GM12801 (cell line): ENCODE results near the gene CEP41.

Experiments used
- TF ChIP-seq, protein P1 (sequence below): IDR thresholded peaks from one replicate; pipeline ENCODE4 v1.5.1; 2011; ENCODE audit warnings: control low read depth; ENCODE audit not compliant: insufficient read length; ENCODE audit errors: extremely low read depth

CEP41 gene

DNA sequence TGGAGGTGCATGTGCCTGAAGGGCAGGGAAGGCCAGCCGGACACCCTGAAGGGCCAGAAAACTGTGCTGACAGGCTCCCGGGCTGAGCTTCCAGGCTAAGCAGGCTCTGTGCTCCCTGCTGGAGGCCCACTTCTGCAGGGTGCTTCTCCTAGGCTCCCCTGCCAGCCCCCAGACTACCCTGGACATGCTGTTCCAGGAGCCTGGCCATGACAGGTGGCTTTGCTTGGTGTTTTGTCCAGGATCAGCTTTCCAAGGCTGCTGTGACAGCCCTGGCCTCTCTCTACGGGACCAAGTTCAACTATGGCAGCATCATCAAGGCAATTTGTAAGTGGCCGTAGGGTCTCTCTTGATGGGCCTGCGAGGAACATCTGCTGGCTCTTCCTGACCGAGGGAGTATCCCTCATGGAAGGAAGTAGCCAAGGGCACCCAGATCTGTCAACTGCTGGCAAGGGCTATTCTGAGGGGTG, 55.2 kb downstream of the CEP41 start:
- TF ChIP-seq, protein P1, sequence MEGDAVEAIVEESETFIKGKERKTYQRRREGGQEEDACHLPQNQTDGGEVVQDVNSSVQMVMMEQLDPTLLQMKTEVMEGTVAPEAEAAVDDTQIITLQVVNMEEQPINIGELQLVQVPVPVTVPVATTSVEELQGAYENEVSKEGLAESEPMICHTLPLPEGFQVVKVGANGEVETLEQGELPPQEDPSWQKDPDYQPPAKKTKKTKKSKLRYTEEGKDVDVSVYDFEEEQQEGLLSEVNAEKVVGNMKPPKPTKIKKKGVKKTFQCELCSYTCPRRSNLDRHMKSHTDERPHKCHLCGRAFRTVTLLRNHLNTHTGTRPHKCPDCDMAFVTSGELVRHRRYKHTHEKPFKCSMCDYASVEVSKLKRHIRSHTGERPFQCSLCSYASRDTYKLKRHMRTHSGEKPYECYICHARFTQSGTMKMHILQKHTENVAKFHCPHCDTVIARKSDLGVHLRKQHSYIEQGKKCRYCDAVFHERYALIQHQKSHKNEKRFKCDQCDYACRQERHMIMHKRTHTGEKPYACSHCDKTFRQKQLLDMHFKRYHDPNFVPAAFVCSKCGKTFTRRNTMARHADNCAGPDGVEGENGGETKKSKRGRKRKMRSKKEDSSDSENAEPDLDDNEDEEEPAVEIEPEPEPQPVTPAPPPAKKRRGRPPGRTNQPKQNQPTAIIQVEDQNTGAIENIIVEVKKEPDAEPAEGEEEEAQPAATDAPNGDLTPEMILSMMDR, result no peak

- TF ChIP-seq, protein P1, result no peak
These were observed 55.8 kb downstream of the CEP41 start for GRCh38 chr7:130384841-130385599.

GRCh38 chr7:130384371-130384801, 56.4 kb downstream of the CEP41 start:
- TF ChIP-seq, protein P1, result no peak

DNA sequence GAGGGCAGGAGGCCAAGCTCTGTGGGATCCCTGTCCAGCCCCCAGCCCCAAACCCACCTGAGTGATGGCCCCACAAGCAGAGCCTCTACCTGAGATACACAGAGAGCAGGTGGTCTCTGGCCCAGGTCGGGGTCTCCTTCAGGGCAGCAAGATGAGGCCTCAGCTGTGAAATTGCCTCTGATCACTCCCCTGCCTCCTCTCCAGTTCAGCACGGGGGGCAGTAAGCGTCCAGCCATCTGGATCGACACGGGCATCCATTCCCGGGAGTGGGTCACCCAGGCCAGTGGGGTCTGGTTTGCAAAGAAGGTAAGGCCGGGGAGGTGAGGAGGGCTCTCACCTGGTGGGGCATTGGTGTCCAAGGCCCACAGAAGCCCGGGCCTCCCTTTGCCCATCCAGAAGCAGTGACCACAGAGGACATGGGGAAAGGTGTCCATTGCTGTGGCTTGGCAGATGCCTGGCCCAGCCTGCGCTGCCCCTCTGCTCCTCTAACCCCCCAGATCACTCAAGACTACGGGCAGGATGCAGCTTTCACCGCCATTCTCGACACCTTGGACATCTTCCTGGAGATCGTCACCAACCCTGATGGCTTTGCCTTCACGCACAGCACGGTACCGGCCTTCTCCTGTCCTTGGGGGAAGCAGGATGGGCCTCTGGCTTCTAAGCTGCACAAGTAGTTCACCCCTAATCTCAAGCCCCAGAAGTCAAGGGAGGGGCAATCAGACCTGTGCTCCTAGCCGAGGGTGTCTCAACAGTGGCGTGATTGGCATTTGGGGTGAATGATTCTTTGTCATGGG, 57.4 kb downstream of the CEP41 start:
- TF ChIP-seq, protein P1, result no peak

DNA sequence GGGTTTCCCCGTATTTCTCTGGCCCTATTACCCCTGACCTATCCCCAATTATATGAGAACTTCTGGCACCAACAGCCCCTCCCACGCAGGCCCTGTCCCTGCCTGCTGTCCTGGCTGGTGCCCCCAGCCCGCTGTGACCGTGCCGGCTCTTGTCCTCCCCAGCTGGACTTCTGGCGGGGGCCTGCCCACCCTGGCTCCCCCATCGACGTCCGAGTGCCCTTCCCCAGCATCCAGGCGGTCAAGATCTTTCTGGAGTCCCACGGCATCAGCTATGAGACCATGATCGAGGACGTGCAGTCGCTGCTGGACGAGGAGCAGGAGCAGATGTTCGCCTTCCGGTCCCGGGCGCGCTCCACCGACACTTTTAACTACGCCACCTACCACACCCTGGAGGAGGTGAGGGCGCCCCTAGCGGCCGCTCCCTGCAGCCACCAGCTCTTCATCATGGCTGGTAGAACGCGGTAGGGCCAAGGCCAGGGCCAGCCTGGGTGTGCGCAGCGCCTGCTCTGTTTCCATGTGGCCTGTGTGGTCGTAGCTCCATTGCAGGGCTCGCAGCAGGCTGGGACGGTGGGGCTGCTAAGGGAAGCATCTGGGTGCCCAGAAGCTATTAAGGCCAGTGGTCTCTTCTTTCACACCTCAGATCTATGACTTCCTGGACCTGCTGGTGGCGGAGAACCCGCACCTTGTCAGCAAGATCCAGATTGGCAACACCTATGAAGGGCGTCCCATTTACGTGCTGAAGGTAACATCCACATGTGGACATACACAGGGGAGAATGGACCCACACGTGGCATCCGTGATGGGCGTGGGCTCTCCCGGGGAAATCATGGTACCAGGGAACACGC, 59.1 kb downstream of the CEP41 start:
- TF ChIP-seq, protein P1, result no peak

- TF ChIP-seq, protein P1, result no peak
These were observed 59.9 kb downstream of the CEP41 start for GRCh38 chr7:130380861-130381455.
